ENCODE data around the gene FLACC1.

FLACC1 gene

GRCh38 chr2:201258666-201259615 is 98.2 kb downstream of the FLACC1 start:
- POLR2A ChIA-PET, result interaction anchor here (0.6 to 0.7 kb wide), 2 partner anchors 19 to 395 kb away, joined by 3 read pairs; no protein-coding TSS in a partner anchor
- CTCF ChIA-PET, result interaction anchor here (1.6 to 2.5 kb wide), 3 partner anchors 22 to 81 kb away, joined by 4 to 16 read pairs (median 5); no protein-coding TSS in a partner anchor
- no peak for TF ChIP-seq CTCF (IDR thresholded peaks at IDR 0.05; ENCODE audit: control extremely low read depth, extremely low read depth, low read depth, missing control alignments)
- no peak for DNase-seq (ENCODE audit: extremely low spot score)

- DNase-seq (ENCODE audit: extremely low spot score), result peak; percentile 71
- POLR2A ChIA-PET, result no interaction called here
- CTCF ChIA-PET, result interaction anchor here (0.6 to 1.6 kb wide), 2 partner anchors 25 to 26 kb away, joined by 3 to 4 read pairs; no protein-coding TSS in a partner anchor
- TF ChIP-seq CTCF (IDR thresholded peaks at IDR 0.05; ENCODE audit: control extremely low read depth, extremely low read depth, low read depth, missing control alignments), result no peak
These were observed 99.0 kb downstream of the FLACC1 start for GRCh38 chr2:201257956-201258665.

DNA sequence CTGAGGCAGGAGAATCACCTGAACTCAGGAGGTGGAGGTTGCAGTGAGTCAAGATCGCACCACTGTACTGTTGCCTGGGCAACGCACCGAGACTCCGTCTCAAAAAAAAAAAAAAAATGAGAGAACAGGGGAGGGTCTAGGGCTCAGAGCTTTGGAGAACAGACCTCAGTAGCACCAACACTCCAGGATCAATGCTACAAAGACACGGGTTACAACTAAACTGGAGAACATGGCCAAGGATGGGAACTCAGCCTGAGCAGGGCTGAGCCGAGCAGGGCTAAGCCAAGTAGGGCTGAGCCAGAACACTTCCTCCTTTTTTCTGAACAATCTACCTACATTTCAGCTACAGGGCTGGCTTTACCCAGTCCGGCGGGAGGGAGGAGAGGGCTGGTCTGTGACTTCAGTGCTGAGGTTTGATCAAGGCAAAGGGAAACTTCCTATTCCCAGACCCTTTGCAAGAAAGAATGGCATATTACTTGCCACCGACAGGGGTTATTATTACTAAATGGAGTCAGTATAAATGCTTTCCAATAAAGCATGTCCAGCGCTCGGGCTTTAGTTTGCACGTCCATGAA is 99.7 kb downstream of the FLACC1 start:
- CTCF ChIA-PET, result interaction anchor here (0.6 to 1.6 kb wide), 2 partner anchors 24 to 25 kb away, joined by 3 to 4 read pairs; no protein-coding TSS in a partner anchor

DNA sequence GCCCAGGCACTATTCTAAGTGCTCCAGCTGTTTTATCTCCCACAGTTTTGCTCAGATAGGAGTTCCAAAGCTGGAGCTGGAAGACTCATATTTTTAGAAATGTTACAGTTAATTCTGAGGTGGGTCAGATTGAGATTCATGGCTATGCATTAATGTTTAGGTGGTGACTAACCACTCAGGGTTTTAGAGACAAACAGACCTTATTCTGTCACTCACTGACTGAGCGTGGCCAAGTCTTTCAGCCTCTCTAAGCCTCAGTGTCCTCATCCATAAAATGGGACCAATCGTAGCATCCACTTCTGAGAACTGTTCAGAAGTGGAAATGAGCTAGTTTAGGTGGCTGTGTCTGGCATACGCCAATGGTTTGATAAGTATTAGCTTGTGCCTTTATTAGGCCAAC is 101.1 kb downstream of the FLACC1 start:
- no peak for DNase-seq (ENCODE audit: extremely low spot score)
- ChIA-PET CTCF (interaction anchor here (1.2 to 4.4 kb wide), 4 partner anchors 11 to 23 kb away, joined by 3 to 35 read pairs (median 5); no protein-coding TSS in a partner anchor), POLR2A (no interaction called here)
- no peak for TF ChIP-seq CTCF (IDR thresholded peaks at IDR 0.05; ENCODE audit: control extremely low read depth, extremely low read depth, low read depth, missing control alignments)

More for the DNA sequence above, 99.7 kb downstream of the FLACC1 start:
- POLR2A ChIA-PET, result interaction anchor here (0.7 kb wide), 2 partner anchors 15 to 133 kb away, joined by 3 to 4 read pairs; no protein-coding TSS in a partner anchor
- no peak for TF ChIP-seq CTCF (IDR thresholded peaks at IDR 0.05; ENCODE audit: control extremely low read depth, extremely low read depth, low read depth, missing control alignments)
- DNase-seq (ENCODE audit: extremely low spot score), result peak; percentile 59

DNA sequence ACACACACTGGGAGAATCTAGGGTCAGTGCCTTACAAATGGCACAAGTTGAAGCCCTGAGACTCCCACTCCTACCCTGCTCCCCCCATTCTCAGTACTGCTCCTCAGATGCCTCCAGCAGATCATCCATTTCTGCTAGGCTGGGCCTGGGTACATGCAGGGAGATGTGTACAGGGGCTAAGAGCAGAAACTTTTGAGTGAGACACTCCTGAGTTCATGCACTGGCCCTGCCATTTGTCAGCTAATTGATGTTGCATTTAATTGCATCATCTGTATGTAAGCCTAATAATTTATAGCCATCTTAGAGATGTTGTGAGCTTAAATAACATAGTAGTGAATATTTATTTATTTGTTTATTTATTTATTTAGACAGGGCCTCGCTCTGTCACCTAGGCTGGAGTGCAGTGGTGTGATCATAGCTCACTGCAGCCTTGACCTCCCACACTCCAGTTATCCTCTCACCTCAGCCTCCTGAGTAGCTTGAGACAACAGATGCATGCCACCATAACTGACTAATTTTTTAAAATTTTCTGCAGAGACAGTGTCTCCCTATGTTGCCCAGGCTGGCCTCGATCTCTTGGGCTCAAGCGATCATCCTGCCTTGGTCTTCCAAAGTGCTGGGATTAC is 101.6 kb downstream of the FLACC1 start:
- ChIA-PET POLR2A (no interaction called here), CTCF (interaction anchor here (1.2 to 4.4 kb wide), 4 partner anchors 12 to 23 kb away, joined by 3 to 35 read pairs (median 5); no protein-coding TSS in a partner anchor)
- DNase-seq (ENCODE audit: extremely low spot score), result no peak
- no peak for TF ChIP-seq CTCF (IDR thresholded peaks at IDR 0.05; ENCODE audit: control extremely low read depth, extremely low read depth, low read depth, missing control alignments)
